HepG2 (cell line): Measurements from ENCODE around the gene MAP2K3.
"Not testable (repeated sequence)": the region's sequence is repeated elsewhere in the genome, so short reads cannot be mapped to it uniquely, and the experiment has no call there.

ENCODE experiments used
- MAZ ChIP-seq, 2 experiments: sonication (generic) in 1 of 2; formaldehyde crosslinking in 1 of 2; IDR thresholded peaks; 2 replicates each; pipeline versions ENCODE4 v1.5.0 to v1.6.1; 2012 to 2020; ENCODE audit warnings: low read depth in 2 of 2, mild to moderate bottlenecking in 2 of 2, borderline replicate concordance in 1 of 2, improper control_type of control experiment in 1 of 2, low read length in 1 of 2, missing genetic modification reagents in 1 of 2, moderate library complexity in 1 of 2
- POLR2A ChIP-seq, 2 experiments: IDR thresholded peaks; 2 replicates each; pipeline ENCODE4 v1.6.1; 2011; ENCODE audit warnings: low read depth in 2 of 2, low read length in 2 of 2, mild to moderate bottlenecking in 1 of 2, moderate library complexity in 1 of 2; ENCODE audit not compliant: insufficient read depth in 1 of 2
- STAG1 ChIP-seq: sonication (generic); formaldehyde crosslinking; IDR thresholded peaks from 2 replicates; pipeline ENCODE4 v1.4.0; 2020; ENCODE audit warnings: missing genetic modification reagents
- TF ChIP-seq, protein P1 (sequence below): sonication (generic); formaldehyde crosslinking; IDR thresholded peaks from 2 replicates; pipeline ENCODE4 v1.5.0; 2020; ENCODE audit warnings: mild to moderate bottlenecking, missing genetic modification reagents, moderate library complexity

DNA sequence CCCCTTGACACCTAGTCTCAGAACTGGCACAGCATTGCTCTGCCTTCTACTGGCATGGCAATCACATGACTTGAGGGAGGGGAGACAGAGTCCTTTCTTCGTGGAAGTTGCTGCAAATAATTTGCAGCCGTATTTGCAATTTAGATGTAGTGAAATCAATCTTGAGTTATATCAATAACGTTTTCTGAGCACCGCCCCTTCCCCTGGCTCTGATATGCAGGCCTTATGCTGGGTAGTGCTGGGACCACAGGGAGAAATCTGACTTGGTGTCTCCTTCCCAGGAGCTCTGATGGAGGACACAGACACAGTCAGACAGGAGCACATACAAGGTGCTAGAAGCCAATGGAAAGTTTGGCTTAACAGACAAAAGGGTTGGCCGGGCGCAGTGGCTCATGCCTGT lies 55.9 kb downstream of the MAP2K3 start:
- TF ChIP-seq, protein P1, sequence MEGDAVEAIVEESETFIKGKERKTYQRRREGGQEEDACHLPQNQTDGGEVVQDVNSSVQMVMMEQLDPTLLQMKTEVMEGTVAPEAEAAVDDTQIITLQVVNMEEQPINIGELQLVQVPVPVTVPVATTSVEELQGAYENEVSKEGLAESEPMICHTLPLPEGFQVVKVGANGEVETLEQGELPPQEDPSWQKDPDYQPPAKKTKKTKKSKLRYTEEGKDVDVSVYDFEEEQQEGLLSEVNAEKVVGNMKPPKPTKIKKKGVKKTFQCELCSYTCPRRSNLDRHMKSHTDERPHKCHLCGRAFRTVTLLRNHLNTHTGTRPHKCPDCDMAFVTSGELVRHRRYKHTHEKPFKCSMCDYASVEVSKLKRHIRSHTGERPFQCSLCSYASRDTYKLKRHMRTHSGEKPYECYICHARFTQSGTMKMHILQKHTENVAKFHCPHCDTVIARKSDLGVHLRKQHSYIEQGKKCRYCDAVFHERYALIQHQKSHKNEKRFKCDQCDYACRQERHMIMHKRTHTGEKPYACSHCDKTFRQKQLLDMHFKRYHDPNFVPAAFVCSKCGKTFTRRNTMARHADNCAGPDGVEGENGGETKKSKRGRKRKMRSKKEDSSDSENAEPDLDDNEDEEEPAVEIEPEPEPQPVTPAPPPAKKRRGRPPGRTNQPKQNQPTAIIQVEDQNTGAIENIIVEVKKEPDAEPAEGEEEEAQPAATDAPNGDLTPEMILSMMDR (CRISPR knock-in tag) = not testable (repeated sequence)
- not testable (repeated sequence) for TF ChIP-seq POLR2A (IDR thresholded peaks at IDR 0.05; ENCODE audit: insufficient read depth in 1 of 2, low read depth in 2 of 2, low read length in 2 of 2); MAZ (IDR thresholded peaks at IDR 0.05; ENCODE audit: borderline replicate concordance, low read depth, low read length); MAZ (CRISPR knock-in tag; IDR thresholded peaks at IDR 0.05; ENCODE audit: low read depth); STAG1 (CRISPR knock-in tag)
